ENCODE results near the gene BHMT. TPM values are rescaled to one million over a fixed set of nuclear protein-coding genes. Genes with fewer than 3 reads are reported as not detected.
"Not testable (repeated sequence)": the region's sequence is repeated elsewhere in the genome, so short reads cannot be mapped to it uniquely, and the experiment has no call there.

Gene BHMT
- total RNA-seq, 3 donors from 2014 or later (not counting 1 experiment from before 2014, with no cell fraction given), result not detected

DNA sequence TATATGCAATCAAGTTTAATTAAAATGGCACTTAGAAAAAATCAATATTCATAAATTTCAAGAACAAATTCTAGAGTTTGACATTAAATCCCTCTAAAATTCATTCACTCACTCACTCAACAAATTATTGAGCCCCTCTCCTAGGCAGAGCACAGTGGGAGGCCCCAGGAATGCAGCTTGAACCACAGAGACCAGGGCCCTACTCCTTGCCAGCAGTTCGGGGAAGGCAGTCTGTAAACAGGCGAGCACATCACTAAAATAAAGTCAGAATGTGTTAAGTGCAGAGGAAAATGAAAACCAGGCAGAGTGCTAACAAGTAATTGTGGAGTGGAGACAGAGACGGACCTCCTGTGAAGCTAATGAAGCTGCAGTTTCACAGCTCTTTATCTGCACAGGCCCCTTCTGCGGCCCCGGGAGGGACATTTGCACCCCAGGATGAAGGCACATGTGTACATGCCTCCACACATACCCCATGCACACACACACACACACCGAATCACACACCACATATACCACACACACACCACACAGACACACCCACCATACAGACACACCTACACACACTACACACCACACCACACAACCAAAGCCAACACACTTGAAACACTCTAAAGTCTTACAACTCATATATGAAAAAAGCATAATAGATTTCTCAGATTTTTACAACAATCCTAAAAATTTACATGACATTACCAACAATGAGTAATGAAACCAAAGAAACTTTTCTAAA lies 40.5 kb downstream of the BHMT start:
- H3K27ac ChIP-seq (ENCODE audit: low read length), result no peak overlapping the region
- no peaks in the 10 kb centered on the region for H3K4me1 ChIP-seq (ENCODE audit: control insufficient read depth, insufficient read depth, low read length)
- no peak for DNase-seq
- no peaks in the 10 kb centered on the region for H3K4me1 Mint-ChIP-seq
- H3K4me3 Mint-ChIP-seq, result no peak overlapping the region
- H3K27ac Mint-ChIP-seq, result no peak overlapping the region
- intact Hi-C loops (cut with micrococcal nuclease), result no loop called here
- no peaks in the 10 kb centered on the region for H3K36me3 Mint-ChIP-seq
- WGBS (ENCODE audit: insufficient coverage), result 80% methylated on average over 6 of the region's 6 CpGs
- TF ChIP-seq, protein P1, sequence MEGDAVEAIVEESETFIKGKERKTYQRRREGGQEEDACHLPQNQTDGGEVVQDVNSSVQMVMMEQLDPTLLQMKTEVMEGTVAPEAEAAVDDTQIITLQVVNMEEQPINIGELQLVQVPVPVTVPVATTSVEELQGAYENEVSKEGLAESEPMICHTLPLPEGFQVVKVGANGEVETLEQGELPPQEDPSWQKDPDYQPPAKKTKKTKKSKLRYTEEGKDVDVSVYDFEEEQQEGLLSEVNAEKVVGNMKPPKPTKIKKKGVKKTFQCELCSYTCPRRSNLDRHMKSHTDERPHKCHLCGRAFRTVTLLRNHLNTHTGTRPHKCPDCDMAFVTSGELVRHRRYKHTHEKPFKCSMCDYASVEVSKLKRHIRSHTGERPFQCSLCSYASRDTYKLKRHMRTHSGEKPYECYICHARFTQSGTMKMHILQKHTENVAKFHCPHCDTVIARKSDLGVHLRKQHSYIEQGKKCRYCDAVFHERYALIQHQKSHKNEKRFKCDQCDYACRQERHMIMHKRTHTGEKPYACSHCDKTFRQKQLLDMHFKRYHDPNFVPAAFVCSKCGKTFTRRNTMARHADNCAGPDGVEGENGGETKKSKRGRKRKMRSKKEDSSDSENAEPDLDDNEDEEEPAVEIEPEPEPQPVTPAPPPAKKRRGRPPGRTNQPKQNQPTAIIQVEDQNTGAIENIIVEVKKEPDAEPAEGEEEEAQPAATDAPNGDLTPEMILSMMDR (IDR thresholded peaks at IDR 0.05), result no peak
- no peak overlapping the region for H3K4me3 ChIP-seq (ENCODE audit: low read length)
- no peak for ATAC-seq
- no peaks in the 10 kb centered on the region for H3K27me3 ChIP-seq (ENCODE audit: control insufficient read depth, insufficient read depth, low read length)
- H3K36me3 ChIP-seq (ENCODE audit: control insufficient read depth, insufficient read depth, low read length), result no peaks in the 10 kb centered on the region
- H3K9me3 Mint-ChIP-seq, result no peaks in the 10 kb centered on the region
- peaks cover 0 to 2% of the 10 kb centered on the region in 2 donors for H3K27me3 Mint-ChIP-seq (ENCODE audit: low read depth in 2 of 2)
- no peaks in the 10 kb centered on the region for H3K9me3 ChIP-seq (ENCODE audit: control insufficient read depth, insufficient read depth, low read length)

DNA sequence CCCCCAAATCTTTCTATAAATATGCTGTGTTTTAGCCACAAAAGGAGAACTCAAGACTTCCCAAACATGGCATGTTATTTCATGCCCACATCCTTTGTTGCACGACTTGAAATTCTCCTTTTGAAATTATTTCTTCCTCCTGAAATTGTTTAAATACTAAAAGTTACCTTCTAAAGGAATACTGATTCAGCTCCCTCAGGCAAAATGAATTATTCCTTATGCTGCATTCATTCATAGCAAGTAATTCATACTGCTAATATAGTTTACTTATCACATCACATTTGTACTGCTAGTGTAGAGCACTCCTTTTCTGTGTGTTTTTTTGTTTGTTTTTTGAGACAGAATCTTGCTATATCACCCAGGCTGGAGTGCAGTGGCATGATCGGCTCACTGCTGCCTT lies 45.7 kb downstream of the BHMT start:
- Mint-ChIP-seq H3K36me3 (no peaks in the 10 kb centered on the region), H3K27me3 (ENCODE audit: low read depth in 2 of 2) (peaks cover 0 to 2% of the 10 kb centered on the region in 2 donors), H3K27ac (no peak overlapping the region), H3K9me3 (no peaks in the 10 kb centered on the region), H3K4me1 (no peaks in the 10 kb centered on the region), H3K4me3 (no peak overlapping the region)
- TF ChIP-seq, protein P1 (IDR thresholded peaks at IDR 0.05), result no peak
- Histone ChIP-seq H3K4me3 (ENCODE audit: low read length) (no peak overlapping the region), H3K27ac (ENCODE audit: low read length) (no peak overlapping the region), H3K36me3 (ENCODE audit: control insufficient read depth, insufficient read depth, low read length) (no peaks in the 10 kb centered on the region), H3K4me1 (ENCODE audit: control insufficient read depth, insufficient read depth, low read length) (no peaks in the 10 kb centered on the region), H3K27me3 (ENCODE audit: control insufficient read depth, insufficient read depth, low read length) (no peaks in the 10 kb centered on the region), H3K9me3 (ENCODE audit: control insufficient read depth, insufficient read depth, low read length) (no peaks in the 10 kb centered on the region)
- no peak for DNase-seq
- intact Hi-C loops (cut with micrococcal nuclease), result no loop called here
- WGBS (ENCODE audit: insufficient coverage), result 32% methylated on average over 2 of the region's 2 CpGs
- ATAC-seq, result no peak

DNA sequence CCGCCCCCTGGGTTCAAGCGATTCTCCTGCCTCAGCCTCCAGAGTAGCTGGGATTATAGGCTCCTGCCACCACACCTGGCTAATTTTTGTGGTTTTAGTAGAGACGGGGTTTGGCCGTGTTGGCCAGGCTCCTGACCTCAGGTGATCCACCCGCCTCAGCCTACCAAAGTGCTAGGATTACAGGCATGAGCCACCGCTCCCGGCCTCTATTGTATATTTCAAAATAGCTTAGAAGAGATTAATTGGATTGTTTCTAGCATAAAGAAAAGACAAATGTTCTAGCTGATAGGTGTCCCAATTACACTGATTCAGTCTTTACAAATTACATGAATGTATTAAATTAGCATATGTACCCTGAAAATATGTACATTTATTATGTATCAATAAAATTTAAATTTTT lies 50.0 kb downstream of the BHMT start:
- H3K9me3 ChIP-seq (ENCODE audit: control insufficient read depth, insufficient read depth, low read length); H3K27me3 Mint-ChIP-seq (ENCODE audit: low read depth in 2 of 2); H3K27ac ChIP-seq (ENCODE audit: low read length); H3K27ac Mint-ChIP-seq; H3K27me3 ChIP-seq (ENCODE audit: control insufficient read depth, insufficient read depth, low read length); H3K4me1 Mint-ChIP-seq; ATAC-seq; H3K4me3 ChIP-seq (ENCODE audit: low read length); DNase-seq; H3K36me3 Mint-ChIP-seq; H3K4me3 Mint-ChIP-seq; H3K36me3 ChIP-seq (ENCODE audit: control insufficient read depth, insufficient read depth, low read length); intact Hi-C loops (cut with micrococcal nuclease); H3K9me3 Mint-ChIP-seq; H3K4me1 ChIP-seq (ENCODE audit: control insufficient read depth, insufficient read depth, low read length): not testable (repeated sequence)
- WGBS (ENCODE audit: insufficient coverage), result 83% methylated on average over 7 of the region's 7 CpGs

DNA sequence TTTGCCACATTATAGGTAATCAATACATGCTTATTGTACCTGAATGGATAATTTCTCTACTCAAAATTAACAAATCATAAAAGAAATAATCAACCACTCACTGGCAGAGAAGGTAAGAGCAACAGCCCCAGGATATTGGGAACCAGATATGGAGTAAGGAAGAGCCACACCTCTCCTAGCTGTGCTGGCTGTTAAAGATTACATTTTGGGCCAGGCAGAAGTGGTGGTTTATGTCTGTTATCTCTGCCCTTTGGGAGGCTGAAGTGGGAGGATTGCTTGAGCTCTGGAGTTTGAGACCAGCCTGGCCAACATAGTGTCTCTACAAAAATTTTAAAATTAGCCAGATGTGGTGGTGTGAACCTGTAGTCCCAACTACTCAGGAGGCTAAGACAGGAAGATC lies 56.4 kb downstream of the BHMT start:
- no peaks in the 10 kb centered on the region for H3K27me3 ChIP-seq (ENCODE audit: control insufficient read depth, insufficient read depth, low read length)
- ATAC-seq (no peak), DNase-seq (no peak)
- H3K4me3 Mint-ChIP-seq, result no peak overlapping the region
- no peak overlapping the region for H3K27ac Mint-ChIP-seq
- TF ChIP-seq, protein P1 (IDR thresholded peaks at IDR 0.05), result no peak
- no peaks in the 10 kb centered on the region for H3K36me3 ChIP-seq (ENCODE audit: control insufficient read depth, insufficient read depth, low read length)
- H3K4me1 Mint-ChIP-seq, result no peaks in the 10 kb centered on the region
- H3K27me3 Mint-ChIP-seq (ENCODE audit: low read depth in 2 of 2), result no peaks in the 10 kb centered on the region
- no peaks in the 10 kb centered on the region for H3K9me3 ChIP-seq (ENCODE audit: control insufficient read depth, insufficient read depth, low read length)
- intact Hi-C loops (cut with micrococcal nuclease), result no loop called here
- no peak overlapping the region for H3K27ac ChIP-seq (ENCODE audit: low read length)
- no peak overlapping the region for H3K4me3 ChIP-seq (ENCODE audit: low read length)
- no peaks in the 10 kb centered on the region for H3K4me1 ChIP-seq (ENCODE audit: control insufficient read depth, insufficient read depth, low read length)
- H3K9me3 Mint-ChIP-seq, result no peaks in the 10 kb centered on the region
- no peaks in the 10 kb centered on the region for H3K36me3 Mint-ChIP-seq

Measured in natural killer cell (primary cell).